Measurements from ENCODE around the gene ABHD16A. TPM values are rescaled to one million over a fixed set of nuclear protein-coding genes. Genes with fewer than 3 reads are reported as not detected.
A peak's percentile ranks its signal among the peaks of the same experiment; 100 is the strongest.

Gene ABHD16A
- total and polyA plus RNA-seq, 2 donors (not counting 3 experiments of a cell fraction or from before 2014, with no cell fraction given), result 48.9 to 60.3 TPM

- Histone ChIP-seq H3K79me2 (ENCODE audit: control insufficient read depth, insufficient read depth, low read length) (no peaks in the 10 kb centered on the region), H3K9ac (replicated peaks; ENCODE audit: extremely low read depth, insufficient read depth, low read length) (no peak overlapping the region), H3K9me3 (replicated peaks; ENCODE audit: control insufficient read depth, insufficient read depth, low read length) (no peaks in the 10 kb centered on the region), H3K27ac (ENCODE audit: insufficient read depth, low read depth, low read length) (no peak overlapping the region), H3K9me1 (replicated peaks; ENCODE audit: control insufficient read depth, extremely low read depth, insufficient read depth, low read length) (no peaks in the 10 kb centered on the region), H3K4me3 (replicated peaks in 1 of 3; ENCODE audit: insufficient read depth in 1 of 3, low read depth in 1 of 3, low read length in 3 of 3) (no peak overlapping the region), H3K4me1 (ENCODE audit: control insufficient read depth, extremely low read depth, insufficient read depth, low read length) (no peaks in the 10 kb centered on the region), H3K36me3 (ENCODE audit: control insufficient read depth in 2 of 2, extremely low read depth in 1 of 2, insufficient read depth in 2 of 2, low read length in 2 of 2) (no peaks in the 10 kb centered on the region), H3K4me2 (ENCODE audit: insufficient read depth, low read length) (no peak overlapping the region), H4K20me1 (replicated peaks; ENCODE audit: control insufficient read depth, extremely low read depth, insufficient read depth, low read length) (no peaks in the 10 kb centered on the region), H2AFZ (ENCODE audit: low read depth, low read length) (no peak overlapping the region), H3K27me3 (ENCODE audit: control insufficient read depth in 2 of 2, insufficient read depth in 2 of 2, low read length in 2 of 2) (no peaks in the 10 kb centered on the region)
- dilution Hi-C loops (cut with MboI; ENCODE audit: extremely low pct_ligation_motif_present, low sequenced_read_pairs) (no loop called here), intact Hi-C loops (cut with micrococcal nuclease) (no loop called here)
- DNase-seq (ENCODE audit: low read depth, low spot score) (no peak), FAIRE-seq (peak; percentile 18)
- POLR2A ChIA-PET, result no interaction called here
- TF ChIP-seq JUN (IDR thresholded peaks at IDR 0.05; ENCODE audit: borderline replicate concordance, insufficient read depth, insufficient read length, low read depth) (no peak), MAX (IDR thresholded peaks at IDR 0.05; ENCODE audit: insufficient read depth, insufficient read length) (no peak), CTCF (IDR thresholded peaks at IDR 0.05; ENCODE audit: extremely low read depth in 1 of 2, insufficient read depth in 1 of 2, low read depth in 1 of 2, low read length in 2 of 2) (no peak), EZH2 (IDR thresholded peaks at IDR 0.05; ENCODE audit: borderline replicate concordance, low read depth, low read length, severe bottlenecking) (no peak), POLR2AphosphoS5 (IDR thresholded peaks at IDR 0.05; ENCODE audit: insufficient read depth, low read depth, low read length) (no peak), MYC (IDR thresholded peaks at IDR 0.05; ENCODE audit: low read depth, low read length) (no peak), GATA2 (IDR thresholded peaks at IDR 0.05; ENCODE audit: insufficient read depth, insufficient read length, low read depth, low read length) (no peak), FOS (IDR thresholded peaks at IDR 0.05; ENCODE audit: borderline replicate concordance, insufficient read depth, low read length) (no peak), POLR2A (IDR thresholded peaks at IDR 0.05; ENCODE audit: low read depth, low read length) (no peak)
- BruUV-seq (replicated peaks), result no TSS peak
- CTCF ChIA-PET, result interaction anchor here (1.2 to 3.9 kb wide), 3 partner anchors 8 to 41 kb away, joined by 3 to 18 read pairs (median 4); no protein-coding TSS in a partner anchor
Measured at GRCh38 chr6:31750411-31751022, 47.4 kb upstream of the ABHD16A start.
